GM18868 (cell line): ENCODE measurements around the gene KY.
A peak's percentile ranks its signal among the peaks of the same experiment; 100 is the strongest.

Source experiments
- ATAC-seq: cut with Tn5 transposase; IDR thresholded peaks from one replicate; pipeline ENCODE4 v1.9.1; 2021; ENCODE audit warnings: mild to moderate bottlenecking, moderate library complexity; ENCODE audit not compliant: unreplicated experiment

KY gene

GRCh38 chr3:134650431-134651346 lies at the start of gene KY:
Gene KY (minus strand): TSS chr3:134651022. CDS start chr3:134650960, 62 bp downstream.
- no peak for ATAC-seq

GRCh38 chr3:134699721-134700120 lies 48.9 kb upstream of the KY start:
- no peak for ATAC-seq

GRCh38 chr3:134699141-134699711 lies 48.4 kb upstream of the KY start:
- ATAC-seq: no peak

- no peak for ATAC-seq
Observed at GRCh38 chr3:134697830-134698689, 47.2 kb upstream of the KY start.

- no peak for ATAC-seq
Observed at GRCh38 chr3:134696155-134696554, 45.3 kb upstream of the KY start.

- no peak for ATAC-seq
Observed at GRCh38 chr3:134694946-134695543, 44.2 kb upstream of the KY start.

GRCh38 chr3:134694466-134694865 lies 43.6 kb upstream of the KY start:
- no peak for ATAC-seq

- no peak for ATAC-seq
Observed at GRCh38 chr3:134693804-134694203, 43.0 kb upstream of the KY start.

GRCh38 chr3:134693226-134693625 lies 42.4 kb upstream of the KY start:
- ATAC-seq: no peak

- no peak for ATAC-seq
Observed at GRCh38 chr3:134690226-134690625, 39.4 kb upstream of the KY start.

- ATAC-seq: no peak
Observed at GRCh38 chr3:134687642-134688041, 36.8 kb upstream of the KY start.

GRCh38 chr3:134685929-134686802 lies 35.3 kb upstream of the KY start:
- no peak for ATAC-seq

- ATAC-seq: no peak
Observed at GRCh38 chr3:134682196-134682880, 31.5 kb upstream of the KY start.

- no peak for ATAC-seq
Observed at GRCh38 chr3:134681522-134681900, 30.7 kb upstream of the KY start.

- ATAC-seq: no peak
Observed at GRCh38 chr3:134680796-134681521, 30.1 kb upstream of the KY start.

GRCh38 chr3:134677987-134678308 lies 27.1 kb upstream of the KY start:
- ATAC-seq: no peak

- ATAC-seq: peak; percentile 56
Observed at GRCh38 chr3:134677196-134677986, 26.6 kb upstream of the KY start.

GRCh38 chr3:134675726-134676256 lies 25.0 kb upstream of the KY start:
- no peak for ATAC-seq
